GM12892 (cell line): ENCODE data around the gene TBC1D3B.

Source experiments
- POLR2A ChIP-seq: IDR thresholded peaks from 2 replicates; pipeline ENCODE4 v1.6.1; 2011; ENCODE audit warnings: low read depth, low read length, control low read depth
- POLR2AphosphoS5 ChIP-seq: IDR thresholded peaks from 2 replicates; pipeline ENCODE4 v1.6.1; 2011; ENCODE audit warnings: low read depth, low read length, control low read depth

DNA sequence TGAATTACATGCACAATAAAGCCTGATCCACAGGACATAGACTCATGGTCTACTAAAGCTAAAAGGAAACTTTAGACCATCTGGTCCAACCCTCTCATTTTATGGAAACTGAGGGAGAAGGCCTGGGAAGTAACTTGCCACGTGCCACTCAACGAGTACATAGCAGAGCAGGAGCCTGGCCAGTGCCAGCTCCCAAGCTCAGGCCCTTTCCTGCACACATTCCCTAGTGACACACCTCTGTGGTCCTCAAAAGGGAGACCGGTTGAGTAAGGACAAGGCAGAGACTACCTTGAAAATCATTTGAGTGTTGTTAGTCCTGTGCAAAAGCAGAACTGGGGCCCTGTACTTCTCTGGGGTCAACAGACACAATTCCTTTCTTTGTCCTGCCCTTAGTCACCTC is 37.3 kb upstream of the TBC1D3B start:
- TF ChIP-seq POLR2A: no peak
- no peak for TF ChIP-seq POLR2AphosphoS5
